ENCODE results near the gene CACNG7. TPM values are rescaled to one million over a fixed set of nuclear protein-coding genes. Genes with fewer than 3 reads are reported as not detected.

Gene CACNG7
- total and polyA plus RNA-seq, 4 donors: not detected

DNA sequence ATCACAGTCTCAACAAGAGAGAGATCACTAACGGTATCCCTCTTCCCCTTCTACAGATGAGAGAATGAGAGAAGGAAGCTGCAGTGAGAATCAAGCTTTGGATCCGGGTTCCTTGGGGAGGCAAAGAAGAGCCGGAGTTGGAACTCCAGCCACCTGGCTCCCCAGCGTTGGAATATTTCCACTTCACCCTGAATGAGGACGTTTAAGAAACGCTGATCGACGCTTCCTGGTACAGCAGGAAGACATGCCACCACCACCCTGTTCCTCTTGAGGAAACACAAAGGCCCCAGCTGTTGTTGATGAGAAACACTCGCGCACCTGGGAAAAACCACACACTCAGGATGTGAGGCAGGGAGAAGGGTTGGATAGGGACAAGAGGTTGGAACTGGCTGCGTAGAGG lies 42.4 kb downstream of the CACNG7 start:
- no peak for ATAC-seq (ENCODE audit: insufficient read depth, low FRiP score)
- no peak overlapping the region for H3K27ac ChIP-seq (ENCODE audit: low read depth in 1 of 2, low read length in 1 of 2)
- no peaks in the 10 kb centered on the region for H3K4me1 ChIP-seq (ENCODE audit: control insufficient read depth in 5 of 5, insufficient read depth in 5 of 5, low read length in 5 of 5)
- TF ChIP-seq CTCF (IDR thresholded peaks at IDR 0.05; ENCODE audit: control extremely low read depth, extremely low read depth): no peak
- H3K36me3 ChIP-seq (ENCODE audit: control insufficient read depth in 4 of 4, insufficient read depth in 4 of 4, low read length in 4 of 4): no peaks in the 10 kb centered on the region
- peaks cover 0 to 8% (median 0%) of the 10 kb centered on the region in 4 donors for H3K9me3 ChIP-seq (ENCODE audit: control insufficient read depth in 4 of 4, insufficient read depth in 3 of 4, low read length in 3 of 4)
- no peak for DNase-seq
- H3K27me3 ChIP-seq (ENCODE audit: control insufficient read depth in 3 of 3, insufficient read depth in 3 of 3, low read length in 2 of 3): peaks cover 0 to 12% (median 7%) of the 10 kb centered on the region in 3 donors
- H3K4me3 ChIP-seq: no peak overlapping the region
- 24 to 30% methylated on average over 11 of the region's 11 CpGs for WGBS, 2 donors
- H3K9ac ChIP-seq (ENCODE audit: insufficient read depth in 1 of 2, low read length in 2 of 2): no peak overlapping the region

DNA sequence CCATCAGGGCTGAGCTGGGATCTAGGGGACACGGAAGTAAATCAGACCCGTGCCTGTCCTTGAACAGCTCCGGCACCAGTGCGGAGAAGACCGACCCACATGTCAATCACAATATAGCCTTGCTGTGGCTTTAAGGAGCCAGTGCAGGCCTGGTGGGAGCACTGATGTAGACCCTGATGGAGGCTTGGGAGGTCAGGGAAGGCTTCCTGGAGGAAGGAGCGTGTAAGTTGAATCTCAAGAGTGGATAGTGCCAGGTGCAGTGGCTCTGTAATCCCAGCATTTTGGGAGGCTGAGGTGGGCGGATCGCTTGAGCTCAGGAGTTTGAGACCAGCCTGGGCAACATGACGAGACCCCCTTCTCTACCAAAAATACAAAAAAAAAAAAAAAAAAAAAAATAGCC lies 42.9 kb downstream of the CACNG7 start:
- no peak for DNase-seq
- no peaks in the 10 kb centered on the region for H3K4me1 ChIP-seq (ENCODE audit: control insufficient read depth in 5 of 5, insufficient read depth in 5 of 5, low read length in 5 of 5)
- no peak overlapping the region for H3K9ac ChIP-seq (ENCODE audit: insufficient read depth in 1 of 2, low read length in 2 of 2)
- no peak overlapping the region for H3K4me3 ChIP-seq
- no peak for TF ChIP-seq CTCF (IDR thresholded peaks at IDR 0.05; ENCODE audit: control extremely low read depth, extremely low read depth)
- H3K27me3 ChIP-seq (ENCODE audit: control insufficient read depth in 3 of 3, insufficient read depth in 3 of 3, low read length in 2 of 3): peaks cover 0 to 12% (median 7%) of the 10 kb centered on the region in 3 donors
- no peak overlapping the region for H3K27ac ChIP-seq (ENCODE audit: low read depth in 1 of 2, low read length in 1 of 2)
- ATAC-seq (ENCODE audit: insufficient read depth, low FRiP score): no peak
- peaks cover 0 to 8% (median 0%) of the 10 kb centered on the region in 4 donors for H3K9me3 ChIP-seq (ENCODE audit: control insufficient read depth in 4 of 4, insufficient read depth in 3 of 4, low read length in 3 of 4)
- WGBS, 2 donors: 78 to 89% methylated on average over 9 of the region's 9 CpGs
- H3K36me3 ChIP-seq (ENCODE audit: control insufficient read depth in 4 of 4, insufficient read depth in 4 of 4, low read length in 4 of 4): no peaks in the 10 kb centered on the region

DNA sequence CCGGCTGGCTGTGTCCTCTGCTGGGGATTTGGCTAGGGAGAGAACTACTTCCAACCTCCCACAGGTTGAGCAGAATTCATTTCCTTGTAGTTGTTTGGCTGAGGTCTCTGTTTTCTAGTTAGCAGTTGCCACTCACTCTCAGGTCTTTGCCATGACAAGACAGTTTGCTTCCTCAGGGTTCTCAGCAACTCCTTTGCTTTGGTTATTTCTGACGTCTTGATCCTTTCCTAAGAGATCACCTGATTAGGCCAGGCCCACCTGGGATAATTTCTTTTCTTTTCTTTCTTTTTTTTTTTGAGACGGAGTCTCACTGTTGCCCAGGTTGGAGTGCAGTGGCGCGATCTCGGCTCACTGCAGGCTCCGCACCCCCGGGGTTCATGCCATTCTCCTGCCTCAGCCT lies 44.3 kb downstream of the CACNG7 start:
- DNase-seq (no peak), ATAC-seq (ENCODE audit: insufficient read depth, low FRiP score) (no peak)
- Histone ChIP-seq H3K9me3 (ENCODE audit: control insufficient read depth in 4 of 4, insufficient read depth in 3 of 4, low read length in 3 of 4) (peaks cover 0 to 8% (median 0%) of the 10 kb centered on the region in 4 donors), H3K4me3 (no peak overlapping the region), H3K9ac (ENCODE audit: insufficient read depth in 1 of 2, low read length in 2 of 2) (no peak overlapping the region), H3K27ac (ENCODE audit: low read depth in 1 of 2, low read length in 1 of 2) (no peak overlapping the region), H3K4me1 (ENCODE audit: control insufficient read depth in 5 of 5, insufficient read depth in 5 of 5, low read length in 5 of 5) (no peaks in the 10 kb centered on the region), H3K36me3 (ENCODE audit: control insufficient read depth in 4 of 4, insufficient read depth in 4 of 4, low read length in 4 of 4) (no peaks in the 10 kb centered on the region), H3K27me3 (ENCODE audit: control insufficient read depth in 3 of 3, insufficient read depth in 3 of 3, low read length in 2 of 3) (peaks cover 0 to 24% (median 17%) of the 10 kb centered on the region in 3 donors)
- no peak for TF ChIP-seq CTCF (IDR thresholded peaks at IDR 0.05; ENCODE audit: control extremely low read depth, extremely low read depth)
- WGBS, 2 donors: 89 to 95% methylated on average over 8 of the region's 8 CpGs

All from lung (tissue), 12 donors.